ENCODE results near the gene TARS3. TPM values are rescaled to one million over a fixed set of nuclear protein-coding genes. Genes with fewer than 3 reads are reported as not detected.

TARS3 gene
- total RNA-seq, 1 donor from 2014 or later, result 21.5 TPM

DNA sequence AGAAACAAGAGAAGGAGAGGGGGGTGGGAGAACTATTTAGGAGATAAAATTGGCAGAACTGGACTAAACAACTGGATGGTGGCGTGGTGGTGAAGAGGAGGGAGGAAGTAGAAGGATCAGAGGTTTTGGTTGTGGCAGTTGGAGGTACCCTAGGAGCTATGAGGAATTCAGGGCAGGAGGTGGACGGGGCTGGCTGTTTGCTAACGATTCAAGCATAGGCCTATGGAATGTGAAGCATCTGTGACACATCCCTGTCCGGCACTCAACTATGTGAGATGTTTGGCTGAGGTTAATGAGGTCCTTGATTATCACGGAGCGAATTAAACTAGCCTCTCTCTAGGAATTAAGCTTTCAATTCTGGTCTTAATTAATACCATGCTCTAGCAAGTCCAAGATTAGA lies 13.5 kb downstream of the TARS3 start:
- Mint-ChIP-seq H3K4me1 (ENCODE audit: low read depth) (peaks cover 4% of the 10 kb centered on the region), H3K4me3 (ENCODE audit: low read depth) (no peak overlapping the region), H3K36me3 (ENCODE audit: insufficient read depth) (peaks cover 28% of the 10 kb centered on the region)

DNA sequence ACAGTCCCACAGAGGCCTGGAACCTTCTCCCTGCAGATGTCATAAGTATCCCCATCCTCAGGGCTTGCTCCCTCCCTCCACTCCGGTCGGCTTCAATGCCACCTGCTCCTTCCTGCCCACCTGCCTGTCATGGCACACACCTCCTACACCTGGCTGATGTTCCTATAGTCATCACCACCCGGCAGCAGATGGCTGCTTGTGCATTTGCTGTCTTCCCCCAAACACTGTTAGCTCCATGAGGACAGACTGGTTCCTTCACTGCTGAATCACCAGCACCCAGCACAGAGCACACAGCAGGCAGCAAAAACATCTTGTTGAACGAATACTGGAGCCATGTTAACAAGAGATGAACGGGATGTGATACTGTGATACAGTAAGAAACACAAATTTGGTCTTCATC lies 14.8 kb downstream of the TARS3 start:
- H3K27ac Mint-ChIP-seq, result no peak overlapping the region
- no peak overlapping the region for H3K4me3 Mint-ChIP-seq (ENCODE audit: low read depth)
- no peak for DNase-seq (ENCODE audit: low spot score, unreplicated experiment)
- TF ChIP-seq, protein P1, sequence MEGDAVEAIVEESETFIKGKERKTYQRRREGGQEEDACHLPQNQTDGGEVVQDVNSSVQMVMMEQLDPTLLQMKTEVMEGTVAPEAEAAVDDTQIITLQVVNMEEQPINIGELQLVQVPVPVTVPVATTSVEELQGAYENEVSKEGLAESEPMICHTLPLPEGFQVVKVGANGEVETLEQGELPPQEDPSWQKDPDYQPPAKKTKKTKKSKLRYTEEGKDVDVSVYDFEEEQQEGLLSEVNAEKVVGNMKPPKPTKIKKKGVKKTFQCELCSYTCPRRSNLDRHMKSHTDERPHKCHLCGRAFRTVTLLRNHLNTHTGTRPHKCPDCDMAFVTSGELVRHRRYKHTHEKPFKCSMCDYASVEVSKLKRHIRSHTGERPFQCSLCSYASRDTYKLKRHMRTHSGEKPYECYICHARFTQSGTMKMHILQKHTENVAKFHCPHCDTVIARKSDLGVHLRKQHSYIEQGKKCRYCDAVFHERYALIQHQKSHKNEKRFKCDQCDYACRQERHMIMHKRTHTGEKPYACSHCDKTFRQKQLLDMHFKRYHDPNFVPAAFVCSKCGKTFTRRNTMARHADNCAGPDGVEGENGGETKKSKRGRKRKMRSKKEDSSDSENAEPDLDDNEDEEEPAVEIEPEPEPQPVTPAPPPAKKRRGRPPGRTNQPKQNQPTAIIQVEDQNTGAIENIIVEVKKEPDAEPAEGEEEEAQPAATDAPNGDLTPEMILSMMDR (IDR thresholded peaks at IDR 0.05; ENCODE audit: unreplicated experiment), result no peak
- peaks cover 33% of the 10 kb centered on the region for H3K36me3 Mint-ChIP-seq (ENCODE audit: insufficient read depth)
- no peaks in the 10 kb centered on the region for H3K27me3 Mint-ChIP-seq
- peaks cover 4% of the 10 kb centered on the region for H3K4me1 Mint-ChIP-seq (ENCODE audit: low read depth)
- no peaks in the 10 kb centered on the region for H3K9me3 Mint-ChIP-seq (ENCODE audit: low read depth)

More for the DNA sequence above, 13.5 kb downstream of the TARS3 start:
- TF ChIP-seq, protein P1 (IDR thresholded peaks at IDR 0.05; ENCODE audit: unreplicated experiment), result no peak
- no peaks in the 10 kb centered on the region for H3K27me3 Mint-ChIP-seq
- no peak for DNase-seq (ENCODE audit: low spot score, unreplicated experiment)
- no peaks in the 10 kb centered on the region for H3K9me3 Mint-ChIP-seq (ENCODE audit: low read depth)
- no peak overlapping the region for H3K27ac Mint-ChIP-seq

DNA sequence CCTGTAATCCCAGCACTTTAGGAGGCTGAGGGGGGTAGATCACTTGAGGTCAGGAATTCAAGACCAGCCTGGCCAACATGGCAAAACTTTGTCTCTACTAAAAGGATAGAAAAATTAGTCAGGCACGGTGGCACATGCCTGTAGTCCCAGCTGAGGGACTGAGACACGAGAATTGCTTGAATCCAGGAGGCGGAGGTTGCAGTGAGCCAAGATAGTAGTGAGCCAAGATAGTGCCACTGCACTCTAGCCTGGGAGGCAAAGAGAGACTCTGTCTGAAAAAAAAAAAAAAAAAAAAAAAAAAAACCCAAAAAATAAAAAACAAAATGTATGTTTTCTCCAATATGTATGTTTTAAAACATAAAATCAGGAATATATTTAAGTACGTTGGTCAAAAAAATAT lies 16.3 kb downstream of the TARS3 start:
- peaks cover 4% of the 10 kb centered on the region for H3K4me1 Mint-ChIP-seq (ENCODE audit: low read depth)
- no peak overlapping the region for H3K4me3 Mint-ChIP-seq (ENCODE audit: low read depth)
- TF ChIP-seq, protein P1 (IDR thresholded peaks at IDR 0.05; ENCODE audit: unreplicated experiment), result no peak
- peaks cover 30% of the 10 kb centered on the region for H3K36me3 Mint-ChIP-seq (ENCODE audit: insufficient read depth)
- no peak for DNase-seq (ENCODE audit: low spot score, unreplicated experiment)
- no peaks in the 10 kb centered on the region for H3K9me3 Mint-ChIP-seq (ENCODE audit: low read depth)
- H3K27me3 Mint-ChIP-seq, result no peaks in the 10 kb centered on the region
- H3K27ac Mint-ChIP-seq, result no peak overlapping the region

DNA sequence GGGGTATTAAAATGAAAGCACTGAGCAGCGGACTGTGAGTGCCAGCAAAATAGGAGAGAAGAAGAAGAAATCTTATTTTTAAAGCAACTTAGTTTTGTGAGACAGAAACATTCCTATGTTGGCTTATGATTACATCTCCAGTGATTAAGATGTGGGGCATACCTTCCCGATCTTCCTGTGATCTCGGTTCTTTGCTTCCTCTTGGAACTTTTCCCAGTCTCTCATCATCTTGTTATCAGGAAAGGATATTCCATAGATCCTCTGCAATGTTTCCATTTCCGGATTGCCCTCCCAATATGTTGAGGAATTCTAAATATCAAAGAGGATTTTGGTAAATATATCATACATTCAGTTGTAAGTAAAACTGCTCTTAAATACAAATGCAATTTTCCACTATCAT lies 22.2 kb downstream of the TARS3 start:
- Mint-ChIP-seq H3K4me1 (ENCODE audit: low read depth) (peaks cover 4% of the 10 kb centered on the region), H3K36me3 (ENCODE audit: insufficient read depth) (peaks cover 37% of the 10 kb centered on the region), H3K27ac (no peak overlapping the region)

DNA sequence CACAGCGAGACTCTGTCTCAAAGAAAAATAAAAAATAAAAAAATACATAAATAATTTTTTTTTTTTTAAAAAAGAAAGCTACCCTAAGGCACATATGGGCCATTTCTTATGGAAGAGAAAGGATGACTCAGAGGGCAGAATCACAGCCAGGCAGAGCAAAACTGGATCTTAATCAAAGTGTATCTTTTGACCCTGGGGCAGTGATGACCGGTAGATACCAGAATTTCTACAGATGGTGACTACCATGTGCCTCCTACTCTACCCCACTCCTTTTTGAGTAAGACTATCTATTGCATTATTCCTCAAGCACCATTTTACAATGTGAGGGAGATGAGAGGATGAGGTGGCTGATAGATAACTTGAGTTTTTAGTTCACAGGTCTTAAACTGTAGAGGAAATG lies 26.0 kb downstream of the TARS3 start:
- no peaks in the 10 kb centered on the region for H3K27me3 Mint-ChIP-seq
- TF ChIP-seq, protein P1 (IDR thresholded peaks at IDR 0.05; ENCODE audit: unreplicated experiment), result no peak

More for the DNA sequence above, 22.2 kb downstream of the TARS3 start:
- Mint-ChIP-seq H3K27me3 (no peaks in the 10 kb centered on the region), H3K4me3 (ENCODE audit: low read depth) (no peak overlapping the region), H3K9me3 (ENCODE audit: low read depth) (no peaks in the 10 kb centered on the region)
- TF ChIP-seq, protein P1 (IDR thresholded peaks at IDR 0.05; ENCODE audit: unreplicated experiment), result no peak
- DNase-seq (ENCODE audit: low spot score, unreplicated experiment), result no peak

More for the DNA sequence above, 26.0 kb downstream of the TARS3 start:
- no peak overlapping the region for H3K27ac Mint-ChIP-seq
- no peaks in the 10 kb centered on the region for H3K9me3 Mint-ChIP-seq (ENCODE audit: low read depth)
- H3K4me3 Mint-ChIP-seq (ENCODE audit: low read depth), result no peak overlapping the region
- DNase-seq (ENCODE audit: low spot score, unreplicated experiment), result no peak
- peaks cover 33% of the 10 kb centered on the region for H3K36me3 Mint-ChIP-seq (ENCODE audit: insufficient read depth)
- H3K4me1 Mint-ChIP-seq (ENCODE audit: low read depth), result peaks cover 4% of the 10 kb centered on the region
